AG08395 (cell line): Measurements from ENCODE around the gene CCR8.
"Not testable (repeated sequence)": the region's sequence is repeated elsewhere in the genome, so short reads cannot be mapped to it uniquely, and the experiment has no call there.

Experiments
- DNase-seq: peaks from one replicate; pipeline ENCODE4 v3.0.0; 2012; ENCODE audit warnings: mixed read lengths, low spot score

The CCR8 gene

DNA sequence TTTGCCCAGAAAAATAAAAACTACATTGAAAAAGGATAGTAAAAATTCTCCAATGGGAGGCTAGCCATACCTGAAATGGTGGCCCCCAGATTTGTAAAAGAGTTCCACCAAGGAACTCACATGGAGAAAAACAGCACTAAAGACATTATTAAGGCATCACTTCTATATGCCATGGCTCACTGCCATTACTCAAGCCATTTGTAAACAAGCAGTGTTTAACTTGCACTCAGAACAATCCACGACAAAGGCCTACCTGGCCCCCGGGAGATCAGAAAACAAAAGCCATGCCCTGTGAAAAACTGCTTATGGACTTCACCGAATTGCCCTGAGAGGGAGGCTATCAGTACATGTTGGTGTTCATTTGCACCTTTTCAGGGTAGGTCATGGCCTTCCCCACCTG lies 19.6 kb downstream of the CCR8 start:
- DNase-seq, result no peak

DNA sequence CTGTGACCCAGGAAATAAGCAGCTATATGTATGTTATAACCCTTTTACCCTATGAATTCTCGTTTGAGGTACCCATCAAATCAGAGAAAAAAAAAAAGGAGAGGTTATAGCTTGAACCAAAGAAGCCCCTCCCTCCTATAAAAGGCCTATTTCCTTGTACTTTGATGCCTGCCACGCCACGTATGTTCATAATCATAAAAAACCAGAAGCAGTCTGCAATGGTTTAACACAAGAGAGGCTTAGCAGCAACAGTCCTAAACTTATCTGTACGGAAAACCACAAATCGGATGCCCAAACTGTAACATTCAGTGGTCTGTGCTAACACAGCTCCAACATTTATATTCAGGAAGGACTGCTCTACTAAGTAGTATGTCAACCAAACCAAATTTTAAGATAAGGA lies 21.2 kb downstream of the CCR8 start:
- DNase-seq, result no peak

DNA sequence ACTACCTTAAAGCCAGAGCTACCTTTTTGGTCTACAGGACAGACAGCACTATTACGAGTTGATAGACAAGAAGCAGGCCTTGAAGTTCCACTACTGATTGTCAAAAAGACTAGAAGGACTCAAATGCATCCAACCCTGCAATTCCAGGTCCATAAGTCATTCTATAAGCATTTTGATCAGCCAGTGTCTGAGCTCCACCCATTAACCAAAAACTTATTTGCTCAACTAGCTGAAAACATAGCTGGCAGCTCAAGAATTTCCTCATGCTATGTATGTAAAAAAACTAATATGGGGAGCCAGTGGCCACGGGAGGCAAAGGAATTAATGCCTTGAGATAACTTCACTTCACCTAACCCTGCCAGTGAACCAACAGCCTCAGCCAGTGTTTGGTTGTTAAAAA lies 21.6 kb downstream of the CCR8 start:
- DNase-seq, result not testable (repeated sequence)

DNA sequence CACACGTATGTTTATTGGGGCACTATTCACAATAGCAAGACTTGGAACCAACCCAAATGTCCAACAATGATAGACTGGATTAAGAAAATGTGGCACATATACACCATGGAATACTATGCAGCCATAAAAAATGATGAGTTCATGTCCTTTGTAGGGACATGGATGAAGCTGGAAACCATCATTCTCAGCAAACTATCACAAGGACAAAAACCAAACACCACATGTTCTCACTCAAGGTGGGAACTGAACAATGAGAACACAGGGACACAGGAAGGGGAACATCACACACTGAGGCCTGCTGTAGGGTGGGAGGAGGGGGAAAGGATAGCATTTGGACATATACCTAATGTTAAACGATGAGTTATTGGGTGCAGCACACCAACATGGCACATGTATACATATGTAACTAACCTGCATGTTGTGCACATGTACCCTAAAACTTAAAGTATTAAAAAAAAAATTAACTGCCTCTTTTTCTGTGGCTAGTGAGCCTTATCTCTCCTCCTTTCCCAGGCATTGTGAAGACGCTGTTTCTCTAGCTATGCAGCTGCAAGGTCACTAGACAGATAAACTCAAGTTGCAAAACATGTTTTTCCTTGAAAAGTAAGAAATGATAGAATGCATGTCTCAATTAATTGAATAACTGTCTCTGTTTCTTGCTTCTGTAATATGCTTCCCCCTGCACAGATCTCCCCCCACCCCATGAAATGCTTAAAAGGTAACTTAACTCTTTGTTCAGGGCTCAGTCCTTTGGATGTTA lies 23.8 kb downstream of the CCR8 start:
- not testable (repeated sequence) for DNase-seq

DNA sequence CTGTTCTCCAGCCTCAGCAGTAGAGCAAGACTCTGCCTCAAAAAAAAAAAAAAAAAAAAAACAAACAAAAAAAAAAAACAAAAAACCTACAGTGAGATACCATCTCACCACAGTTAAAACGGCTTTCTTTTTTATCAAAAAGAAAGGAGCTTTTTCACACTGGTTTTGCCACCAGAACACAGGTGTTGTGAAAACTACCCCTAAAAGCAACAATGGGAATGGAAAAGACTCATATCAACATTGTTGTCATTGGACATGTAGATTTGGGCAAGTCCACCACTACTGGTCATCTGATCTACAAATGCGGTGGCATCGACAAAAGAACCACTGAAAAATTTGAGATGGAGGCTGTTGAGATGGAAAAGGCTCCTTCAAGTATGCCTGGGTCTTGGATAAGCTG lies 28.8 kb downstream of the CCR8 start:
- DNase-seq, result no peak

DNA sequence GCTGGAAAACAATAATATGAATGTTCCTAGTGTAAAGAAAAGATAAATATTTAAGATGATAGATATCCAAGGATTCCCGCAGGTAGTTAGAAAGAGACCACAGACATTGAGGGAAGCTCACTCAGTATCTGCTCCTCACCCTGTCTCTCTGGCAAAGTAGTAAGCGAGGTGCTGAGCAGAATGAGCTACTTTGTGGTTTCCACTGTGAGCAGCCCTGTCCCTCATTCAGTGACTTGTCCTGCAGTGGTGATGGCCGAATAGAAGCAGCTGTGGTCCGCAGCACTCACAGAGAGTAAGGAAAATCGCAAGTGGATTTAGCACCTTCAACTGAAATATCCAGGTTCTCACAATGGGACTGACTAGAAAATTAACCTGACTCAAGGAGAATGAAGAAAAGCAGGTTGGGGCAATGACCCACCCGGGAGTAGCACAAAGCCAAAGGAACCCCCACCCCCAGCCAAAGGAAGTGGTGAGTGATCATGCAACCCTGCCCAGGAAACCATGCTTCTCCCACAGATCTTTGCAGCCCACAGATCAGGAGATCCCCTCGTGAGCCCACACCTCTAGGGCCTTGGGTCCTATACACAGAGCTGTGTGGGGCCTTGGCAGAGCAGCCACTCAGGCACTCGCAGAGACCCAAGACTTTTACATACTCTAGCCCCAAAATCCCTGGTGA lies 31.9 kb downstream of the CCR8 start:
- DNase-seq, result no peak

DNA sequence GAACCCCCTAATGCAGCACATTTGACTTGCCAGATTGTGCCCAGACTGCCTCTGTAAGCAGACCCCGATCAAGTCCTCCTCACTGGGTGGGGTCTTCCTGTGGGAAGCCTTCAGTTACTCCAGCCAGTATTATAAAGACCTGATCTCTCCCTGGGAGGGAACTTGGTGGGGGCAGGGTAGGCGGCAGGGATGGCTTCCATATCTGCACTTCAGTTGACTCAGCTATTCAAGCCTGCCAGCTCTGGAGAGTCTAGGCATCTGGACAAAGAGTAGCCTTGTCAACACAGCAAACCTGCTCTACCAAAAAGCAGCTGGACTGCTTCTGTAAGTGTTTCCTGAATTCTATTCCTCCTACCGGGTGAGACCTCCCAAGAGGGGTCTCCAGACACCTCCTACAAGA lies 32.7 kb downstream of the CCR8 start:
- no peak for DNase-seq

DNA sequence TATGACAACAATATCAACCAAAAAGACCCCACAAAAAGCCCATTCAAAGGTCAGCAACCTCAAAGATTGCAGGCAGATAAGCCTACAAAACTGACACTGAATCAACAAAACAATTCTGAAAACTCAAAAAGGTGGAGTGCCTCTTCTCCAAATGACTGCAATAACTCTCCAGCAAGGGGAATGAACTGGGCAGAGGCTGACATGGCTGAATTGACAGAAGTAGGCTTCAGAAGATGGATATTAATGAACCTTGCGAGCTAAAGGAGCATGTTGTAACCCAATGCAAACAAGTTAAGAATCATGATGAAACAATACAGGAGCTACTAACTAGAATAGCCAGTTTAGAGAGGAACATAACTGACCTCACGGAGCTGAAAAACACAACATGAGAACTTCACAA lies 33.3 kb downstream of the CCR8 start:
- DNase-seq, result no peak

DNA sequence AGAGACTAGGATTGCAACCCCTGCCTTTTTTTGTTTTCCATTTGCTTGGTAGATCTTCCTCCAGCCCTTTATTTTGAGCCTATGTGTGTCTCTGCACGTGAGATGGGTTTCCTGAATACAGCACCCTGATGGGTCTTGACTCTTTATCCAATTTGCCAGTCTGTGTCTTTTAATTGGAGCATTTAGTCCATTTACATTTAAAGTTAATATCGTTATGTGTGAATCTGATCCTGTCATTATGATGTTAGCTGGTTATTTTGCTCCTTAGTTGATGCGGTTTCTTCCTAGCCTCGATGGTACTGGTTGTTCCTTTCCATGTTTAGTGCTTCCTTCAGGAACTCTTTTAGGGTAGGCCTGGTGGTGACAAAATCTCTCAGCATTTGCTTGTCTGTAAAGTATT lies 40.9 kb downstream of the CCR8 start:
- DNase-seq, result not testable (repeated sequence)

DNA sequence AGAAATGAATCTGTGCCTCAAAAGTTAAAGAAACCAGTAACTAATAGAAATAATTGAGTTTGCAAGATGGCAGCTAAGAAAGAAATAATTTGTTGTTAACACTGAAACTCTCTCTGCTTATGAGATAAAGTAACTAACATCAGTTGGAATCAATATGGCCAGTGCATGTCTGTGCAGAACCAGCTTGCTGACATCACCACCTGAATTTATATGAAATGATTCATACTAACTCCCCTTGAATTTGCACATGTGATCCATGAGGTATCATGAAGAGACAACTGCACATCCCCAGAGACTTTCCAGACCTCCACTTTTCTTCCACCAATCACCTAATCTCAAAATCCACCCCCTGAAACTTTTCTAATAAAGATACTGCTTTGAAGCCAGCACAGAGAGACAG lies 43.3 kb downstream of the CCR8 start:
- DNase-seq, result no peak

DNA sequence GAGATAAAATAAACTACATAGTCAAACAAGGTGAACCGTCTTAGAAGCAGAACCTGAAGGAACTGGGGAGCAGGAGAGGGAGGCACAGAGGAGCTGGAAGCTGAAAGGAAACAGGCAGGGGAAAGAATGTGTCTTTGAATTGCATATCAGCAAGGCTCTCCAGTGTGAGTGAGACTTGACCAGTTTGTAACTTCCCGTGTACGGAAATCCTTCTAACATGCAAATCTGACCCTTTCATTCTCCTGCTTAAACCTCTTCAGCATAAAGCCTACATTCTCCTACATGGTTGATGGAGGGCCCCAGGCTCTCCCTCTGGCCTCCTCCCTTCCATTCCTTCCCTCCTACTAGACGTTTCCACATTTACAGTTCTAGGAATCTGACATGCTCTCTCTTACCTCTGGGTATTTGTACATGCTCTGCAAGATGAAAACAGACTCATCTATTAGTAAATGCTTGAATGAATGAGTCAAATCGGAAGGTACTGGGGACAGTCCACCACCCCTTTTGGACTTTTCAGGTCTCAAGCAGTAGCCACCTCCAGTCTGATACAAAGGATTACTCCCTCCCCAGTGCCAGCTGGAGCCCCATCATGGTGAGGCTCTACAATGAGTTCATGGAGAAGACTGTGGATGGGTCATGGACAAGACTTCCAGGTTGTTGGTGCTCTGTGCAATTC lies 47.6 kb downstream of the CCR8 start:
- no peak for DNase-seq

DNA sequence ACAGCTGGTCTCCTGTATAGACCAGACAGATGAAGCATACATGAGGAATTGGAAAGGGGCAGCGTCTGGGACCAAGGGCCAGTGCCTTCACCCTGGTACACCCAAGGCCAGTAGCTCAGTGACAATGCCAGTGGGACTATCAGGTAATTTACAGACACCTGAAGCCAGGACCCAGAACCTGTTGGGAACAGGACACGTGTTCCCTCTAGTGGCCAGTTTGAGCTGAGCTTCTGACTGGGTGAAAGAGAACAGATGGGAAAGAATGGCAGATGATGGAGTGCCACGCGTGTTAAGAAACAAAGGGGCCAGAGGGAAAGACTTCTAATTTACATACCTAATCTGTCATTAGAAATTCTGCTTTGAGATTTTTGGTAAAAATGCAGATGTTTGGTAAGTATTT lies 48.6 kb downstream of the CCR8 start:
- no peak for DNase-seq

DNA sequence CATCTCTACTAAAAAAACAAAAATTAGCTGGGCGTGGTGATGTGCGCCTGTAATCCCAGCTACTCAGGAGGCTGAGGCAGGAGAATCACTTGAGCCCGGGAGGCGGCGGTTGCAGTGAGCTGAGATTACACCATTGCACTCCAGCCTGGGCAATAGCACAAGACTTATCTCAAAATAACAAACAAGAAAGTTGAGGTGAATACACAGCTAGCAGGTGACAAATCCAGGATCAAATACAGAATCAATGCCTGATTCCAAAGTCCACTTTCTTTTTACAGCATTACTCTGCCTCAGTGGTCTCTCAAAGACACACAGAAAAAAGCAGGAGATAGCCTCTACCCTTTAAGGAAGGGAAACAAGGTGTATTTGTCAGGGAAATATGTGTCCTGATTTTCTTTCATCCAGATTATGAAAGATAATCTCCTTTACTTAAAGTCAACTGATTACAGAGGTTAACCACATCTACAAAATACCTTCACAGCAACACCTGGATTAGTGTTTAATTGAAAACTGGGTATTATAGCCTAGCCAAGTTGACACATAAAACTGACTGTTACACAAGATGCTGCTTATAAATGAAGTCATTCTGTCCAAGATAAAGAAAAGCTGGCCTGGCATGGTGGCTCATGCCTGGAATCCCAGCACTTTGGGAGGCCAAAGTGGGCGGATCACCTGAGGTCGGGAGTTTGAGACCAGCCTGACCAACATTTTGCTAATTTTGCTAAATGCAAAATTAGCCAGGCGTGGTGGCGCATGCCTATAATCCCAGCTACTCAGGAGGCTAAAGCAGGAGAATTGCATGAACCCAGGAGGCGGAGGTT lies 49.7 kb downstream of the CCR8 start:
- DNase-seq, result no peak

DNA sequence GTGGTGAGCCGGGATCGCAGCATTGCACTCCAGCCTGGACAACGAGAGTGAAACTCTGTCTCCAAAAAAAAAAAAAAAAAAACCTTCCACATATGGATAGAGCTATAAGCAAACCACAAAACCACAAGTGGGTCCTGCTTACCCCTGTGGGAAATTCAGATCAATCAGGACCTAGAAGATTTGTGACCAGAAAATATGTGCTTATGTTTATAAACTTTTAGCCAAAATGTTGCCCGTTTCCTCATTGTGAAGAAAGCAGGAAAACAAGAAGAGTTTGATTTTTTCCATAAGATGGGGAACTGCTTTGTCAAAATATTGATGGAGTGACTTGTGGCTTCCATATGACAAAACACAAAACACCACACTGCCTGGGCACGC lies 50.3 kb downstream of the CCR8 start:
- DNase-seq, result no peak

DNA sequence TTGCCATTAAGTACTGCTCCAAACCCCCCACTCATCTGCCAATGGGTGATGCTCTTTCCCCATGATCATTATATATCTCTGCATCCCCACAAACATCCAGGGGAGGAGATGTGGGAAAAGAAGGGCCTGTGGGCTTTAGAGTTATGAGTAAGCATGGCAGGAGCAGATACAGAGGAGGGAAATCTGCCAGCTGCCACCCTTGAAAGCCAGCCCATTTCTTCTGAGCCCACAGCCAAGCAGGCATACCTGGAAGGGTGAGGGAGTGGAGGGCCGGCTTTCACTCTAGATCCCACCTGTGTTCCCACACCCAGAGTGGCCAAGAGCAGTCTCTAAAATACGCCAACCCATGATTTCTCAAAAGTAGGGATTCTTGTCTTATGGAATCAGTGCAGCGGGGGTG lies 51.9 kb downstream of the CCR8 start:
- no peak for DNase-seq
